K562 (cell line): ENCODE data around the gene RAI1. TPM values are rescaled to one million over a fixed set of nuclear protein-coding genes. Genes with fewer than 3 reads are reported as not detected.

Experiments
- ATAC-seq: fragments of 200-7000 bp; cut with Tn5 transposase; 3 replicates; pipeline ENCODE4 v1.9.1; 2020; ENCODE audit warnings: moderate library complexity
- BruUV-seq: library from RNA; stranded (reverse); fragments of 400-500 nt; replicated peaks from 2 replicates; lab custom pipeline; 2021; lab: Mats Ljungman, UMichigan
- CTCF ChIA-PET: fragments of 300-600 bp; formaldehyde crosslinking; extraction: SDS; loops from one replicate; lab custom pipeline; 2021; ENCODE audit warnings: low intra/inter-chr PET ratio; lab: Yijun Ruan, JAX
- POLR2A ChIA-PET: fragments of 300-600, 350-650 bp; sonication (Branson Sonifier 250); formaldehyde crosslinking; extraction: SDS; loops from one replicate; lab custom pipeline; 2021; ENCODE audit warnings: antibody characterized with exemption, inconsistent platforms; lab: Yijun Ruan, JAX
- DNase-seq, 4 experiments: peaks; one replicate each; pipeline versions ENCODE4 v3.0.0 to v3.0.0-alpha.2; 2011 to 2018; ENCODE audit warnings: low spot score in 3 of 4, mixed read lengths in 3 of 4; ENCODE audit errors: extremely low read depth in 1 of 4
- FAIRE-seq: peaks from 2 replicates; lab custom pipeline; 2011; peaks lifted over from hg19 to GRCh38; lab: Jason Lieb, UNC
- H2AFZ ChIP-seq: 2 replicates; pipeline ENCODE4 v1.6.0; 2011; ENCODE audit warnings: low read depth, low read length, control low read depth, inconsistent platforms
- H3K27ac ChIP-seq: fragments of 200-600 bp; 3 replicates; pipeline ENCODE4 v1.8.0; 2011; ENCODE audit warnings: low read depth, mild to moderate bottlenecking, control low read depth, inconsistent platforms, low read length, moderate library complexity, mixed read lengths; ENCODE audit errors: extremely low read depth
- H3K27me3 ChIP-seq, 2 experiments: fragments of 300-600 bp in 1 of 2; 2 replicates in 1 of 2; 3 replicates in 1 of 2; pipeline versions ENCODE4 v1.6.0 to v1.8.0; 2011; ENCODE audit warnings: inconsistent platforms in 2 of 2, low read length in 2 of 2, mild to moderate bottlenecking in 1 of 2, mixed read lengths in 1 of 2, moderate library complexity in 1 of 2; ENCODE audit not compliant: control insufficient read depth in 2 of 2, insufficient read depth in 2 of 2
- H3K36me3 ChIP-seq: fragments of 300-600 bp; 3 replicates; pipeline ENCODE4 v1.8.0; 2011; ENCODE audit warnings: mild to moderate bottlenecking, low read length, inconsistent platforms; ENCODE audit not compliant: control insufficient read depth, insufficient read depth
- H3K4me1 ChIP-seq, 2 experiments: fragments of 200-600 bp in 1 of 2; replicated peaks in 1 of 2; 2 replicates in 1 of 2; 3 replicates in 1 of 2; pipeline versions ENCODE4 v1.5.1 to v1.8.0; 2011; ENCODE audit warnings: inconsistent platforms in 2 of 2, low read length in 2 of 2, mild to moderate bottlenecking in 1 of 2, mixed read lengths in 1 of 2, moderate library complexity in 1 of 2; ENCODE audit not compliant: control insufficient read depth in 2 of 2, insufficient read depth in 2 of 2
- H3K4me2 ChIP-seq: 2 replicates; pipeline ENCODE4 v1.6.1; 2011; ENCODE audit warnings: low read length, control low read depth, inconsistent platforms, mixed read lengths; ENCODE audit not compliant: insufficient read depth
- H3K4me3 ChIP-seq: fragments of 200-600 bp; sonication (generic), shearing (Covaris generic); 2 replicates; pipeline ENCODE4 v1.5.1; 2016; ENCODE audit warnings: control low read depth, inconsistent platforms
- H3K79me2 ChIP-seq: fragments of 200-600 bp; 3 replicates; pipeline ENCODE4 v1.8.0; 2011; ENCODE audit warnings: low read length, inconsistent platforms; ENCODE audit not compliant: control insufficient read depth, insufficient read depth
- H3K9ac ChIP-seq, 2 experiments: 2 replicates each; pipeline versions ENCODE4 v1.6.0 to v1.6.1; 2011; ENCODE audit warnings: low read depth in 2 of 2, low read length in 2 of 2, control low read depth in 1 of 2, inconsistent platforms in 1 of 2, mild to moderate bottlenecking in 1 of 2, mixed read lengths in 1 of 2; ENCODE audit not compliant: insufficient read depth in 1 of 2
- H3K9me1 ChIP-seq: one replicate; pipeline ENCODE4 v1.6.0; 2011; ENCODE audit warnings: inconsistent platforms, mild to moderate bottlenecking, low read length, moderate library complexity; ENCODE audit not compliant: control insufficient read depth, insufficient read depth
- H3K9me3 ChIP-seq: replicated peaks from 2 replicates; pipeline ENCODE4 v1.5.1; 2011; ENCODE audit warnings: low read depth, low read length, inconsistent platforms; ENCODE audit not compliant: control insufficient read depth, insufficient read depth
- H4K20me1 ChIP-seq: replicated peaks from 2 replicates; pipeline ENCODE4 v1.6.1; 2011; ENCODE audit warnings: low read length, inconsistent platforms, mixed read lengths; ENCODE audit not compliant: control insufficient read depth, insufficient read depth
- ARID2 ChIP-seq: fragments of 450-650 bp; IDR thresholded peaks from 2 replicates; pipeline ENCODE4 v1.6.1; 2017; ENCODE audit warnings: antibody characterized with exemption, mild to moderate bottlenecking
- BCL6 ChIP-seq: fragments of 250-450 bp; sonication (Bioruptor Pico); IDR thresholded peaks from 2 replicates; pipeline ENCODE4 v1.4.0; 2020
- BRCA1 ChIP-seq, 2 experiments: fragments of 450-650 bp in 1 of 2; sonication (generic) in 1 of 2; formaldehyde crosslinking in 1 of 2; IDR thresholded peaks; 2 replicates each; pipeline versions ENCODE4 v1.5.0 to v1.6.1; 2017 to 2020; ENCODE audit warnings: mild to moderate bottlenecking in 1 of 2, missing genetic modification reagents in 1 of 2
- CC2D1A ChIP-seq: fragments of 450-650 bp; IDR thresholded peaks from 2 replicates; pipeline ENCODE4 v1.6.1; 2017; ENCODE audit warnings: mild to moderate bottlenecking
- E4F1 ChIP-seq: fragments of 250-450 bp; sonication (Bioruptor Pico); IDR thresholded peaks from 2 replicates; pipeline ENCODE4 v1.5.0; 2021; ENCODE audit warnings: mild to moderate bottlenecking, borderline replicate concordance
- ETV1 ChIP-seq: fragments of 450-650 bp; conservative IDR thresholded peaks from 2 replicates; pipeline ENCODE4 v1.6.1; 2016; ENCODE audit warnings: missing genetic modification characterization, control low read depth, low read depth, missing compliant biosample characterization
- HES1 ChIP-seq: fragments of 450-650 bp; IDR thresholded peaks from 2 replicates; pipeline ENCODE4 v1.6.1; 2016; ENCODE audit warnings: low read depth, mild to moderate bottlenecking, moderate library complexity
- ILK ChIP-seq: fragments of 450-650 bp; IDR thresholded peaks from 2 replicates; pipeline ENCODE4 v1.6.1; 2016; ENCODE audit warnings: missing genetic modification characterization, low read depth, mild to moderate bottlenecking, missing compliant biosample characterization, moderate library complexity, borderline replicate concordance
- MTA3 ChIP-seq: fragments of 450-650 bp; formaldehyde crosslinking; IDR thresholded peaks from 2 replicates; pipeline ENCODE4 v1.6.1; 2017; ENCODE audit warnings: mild to moderate bottlenecking, borderline replicate concordance
- NBN ChIP-seq: fragments of 450-650 bp; IDR thresholded peaks from 2 replicates; pipeline ENCODE4 v1.6.1; 2016; ENCODE audit warnings: low read depth, mild to moderate bottlenecking
- NRF1 ChIP-seq, 2 experiments: fragments of 450-650 bp; IDR thresholded peaks in 1 of 2; conservative IDR thresholded peaks in 1 of 2; 2 replicates each; pipeline ENCODE4 v1.6.1; 2014; ENCODE audit warnings: mild to moderate bottlenecking in 2 of 2
- POLR2A ChIP-seq: fragments of 450-650 bp; conservative IDR thresholded peaks from 2 replicates; pipeline ENCODE4 v1.6.1; 2016
- PURB ChIP-seq: sonication (generic); formaldehyde crosslinking; IDR thresholded peaks from 2 replicates; pipeline ENCODE4 v1.9.0; 2021; ENCODE audit warnings: low read depth, mild to moderate bottlenecking, missing genetic modification reagents
- THRB ChIP-seq: fragments of 450-650 bp; formaldehyde crosslinking; conservative IDR thresholded peaks from 2 replicates; pipeline ENCODE4 v1.4.0; 2022; ENCODE audit warnings: mild to moderate bottlenecking, missing genetic modification characterization
- XRCC4 ChIP-seq: IDR thresholded peaks from one replicate; pipeline ENCODE4 v1.6.1; 2011; ENCODE audit not compliant: insufficient read depth, insufficient read length; ENCODE audit errors: extremely low read depth
- ZBTB17 ChIP-seq: fragments of 450-650 bp; formaldehyde crosslinking; IDR thresholded peaks from 2 replicates; pipeline ENCODE4 v1.4.0; 2020; ENCODE audit warnings: mild to moderate bottlenecking
- ZBTB26 ChIP-seq: fragments of 450-650 bp; formaldehyde crosslinking; IDR thresholded peaks from 2 replicates; pipeline ENCODE4 v1.4.0; 2022; ENCODE audit warnings: missing genetic modification characterization
- ZBTB7A ChIP-seq: IDR thresholded peaks from 2 replicates; pipeline ENCODE4 v1.6.1; 2011; ENCODE audit warnings: low read depth, mild to moderate bottlenecking, low read length, moderate library complexity, borderline replicate concordance; ENCODE audit not compliant: control insufficient read depth
- ZKSCAN1 ChIP-seq: fragments of 150-350 bp; IDR thresholded peaks from 2 replicates; pipeline ENCODE4 v1.6.1; 2016; ENCODE audit warnings: low read depth, low read length
- ZNF830 ChIP-seq: fragments of 250-450 bp; sonication (Bioruptor Pico); IDR thresholded peaks from 2 replicates; pipeline ENCODE4 v1.5.0; 2021; ENCODE audit warnings: mild to moderate bottlenecking
- WGBS: fragments of 100-300 bp; shearing (Covaris generic); methylation state at CpG from one replicate; pipeline ENCODE4 v1.1.6; 2016; ENCODE audit warnings: low coverage, mixed read lengths; ENCODE audit not compliant: insufficient coverage; ENCODE audit errors: missing lambda C conversion rate; 5-methylcytosine and 5-hydroxymethylcytosine counted together
- in situ Hi-C: fragments of 300-500 bp; cut with MboI; formaldehyde crosslinking; loops from 4 replicates; pipeline ENCODE4 v1.15.0; 2018; ENCODE audit warnings: inconsistent platforms, mixed read lengths
- intact Hi-C: fragments of 100-400 bp; cut with micrococcal nuclease; formaldehyde crosslinking; loops from 2 replicates; pipeline ENCODE4 v1.14.2; 2022
- polyA plus RNA-seq, 8 experiments: library from polyadenylated mRNA; depleted of rRNA in 4 of 8; stranded (reverse) in 5 of 8; unstranded in 3 of 8; fragments of >200 nt; fragmentation: Nextera tagmentation in 2 of 8; fragmentation: Illumina TruSeq in 1 of 8; extraction: Ambion mirVana in 2 of 8; extraction: Trizol in 1 of 8; gene quantifications; 2 replicates each; pipeline versions ENCODE4 v1.2.1 to v1.2.3, GENCODE V29; 2011 to 2014; ENCODE audit warnings: inconsistent platforms in 1 of 8, missing spikeins in 1 of 8
- total RNA-seq, 7 experiments: library from RNA; depleted of rRNA in 6 of 7; stranded (reverse); fragments of >200 nt in 6 of 7; fragmentation: Illumina TruSeq in 2 of 7; extraction: Trizol in 2 of 7; gene quantifications; 2 replicates each; pipeline versions ENCODE4 v1.2.1 to v1.2.3, GENCODE V29; 2011 to 2021; ENCODE audit warnings: low replicate concordance in 1 of 7

RAI1 gene
- total and polyA plus RNA-seq, 9 of the 15 experiments (the other 6 are each of a cell fraction or from before 2014, with no cell fraction given): 0.68 to 19.9 (median 5.5) TPM

- Histone ChIP-seq H3K27ac (no peak overlapping the region), H3K9me3 (no peaks in the 10 kb centered on the region), H2AFZ (no peak overlapping the region), H3K4me3 (no peak overlapping the region), H3K79me2 (no peaks in the 10 kb centered on the region), H3K27me3 (0 out of 5 replicates have a peak, but pooled peaks cover 0 to 6% of the 10 kb centered on the region in 2 experiments), H3K4me2 (no peak overlapping the region), H3K9ac (no peak overlapping the region), H3K36me3 (no peaks in the 10 kb centered on the region), H3K4me1 (peaks cover 2 to 19% of the 10 kb centered on the region in 2 experiments; a peak in 4 of 5 replicates), H4K20me1 (no peaks in the 10 kb centered on the region), H3K9me1 (no peaks in the 10 kb centered on the region)
- intact Hi-C loops: no loop called here
- TF ChIP-seq POLR2A (no peak), NRF1 (conservative IDR thresholded peaks at IDR 0.05 in 1 of 2, IDR thresholded peaks at IDR 0.05 in 1 of 2) (no peak), NBN (no peak), ARID2 (no peak), CC2D1A (no peak), BRCA1 (IDR thresholded peaks at IDR 0.05) (no peak), BRCA1 (CRISPR knock-in tag; IDR thresholded peaks at IDR 0.05) (no peak), MTA3 (no peak), ZBTB7A (no peak), HES1 (no peak), ETV1 (no peak), ZBTB17 (CRISPR knock-in tag) (no peak), ILK (tag) (no peak), THRB (CRISPR knock-in tag) (no peak), ZKSCAN1 (no peak), ZBTB26 (CRISPR knock-in tag) (no peak), BCL6 (CRISPR knock-in tag) (no peak), PURB (CRISPR knock-in tag) (no peak), ZNF830 (CRISPR knock-in tag) (no peak), XRCC4 (no peak), E4F1 (no peak)
- CTCF ChIA-PET: no interaction called here
- ATAC-seq (no peak), FAIRE-seq (no peak), DNase-seq (no peak)
- 36% methylated on average over 2 of the region's 3 CpGs for WGBS
- in situ Hi-C loops: no loop called here
- POLR2A ChIA-PET: no interaction called here
- BruUV-seq: no TSS peak
Observed at GRCh38 chr17:17668358-17668757, 12.9 kb upstream of the RAI1 start.
